Naive thymus-derived CD8-positive, alpha-beta T cell (primary cell): ENCODE data around the gene TNKS2. TPM values are rescaled to one million over a fixed set of nuclear protein-coding genes. Genes with fewer than 3 reads are reported as not detected.
A peak's percentile ranks its signal among the peaks of the same experiment; 100 is the strongest.
"Not testable (repeated sequence)": the region's sequence is repeated elsewhere in the genome, so short reads cannot be mapped to it uniquely, and the experiment has no call there.

Source experiments
- ATAC-seq, 2 donors: fragments of 150-1000 bp; cut with Tn5 transposase in 1 of 2; sonication (Bioruptor Pico), chemical (Tn5 transposase) in 1 of 2; 1 replicate in 1 of 2; 2 replicates in 1 of 2; pipeline ENCODE4 v1.10.0; 2021; ENCODE audit warnings: mild to moderate bottlenecking in 2 of 2, moderate library complexity in 2 of 2
- POLR2A ChIA-PET: fragments of 350-600 bp; sonication (Branson Sonifier 250); formaldehyde crosslinking; loops from one replicate; lab custom pipeline; 2021; ENCODE audit warnings: antibody characterized with exemption; lab: Charles Lee
- DNase-seq, 10 donors: peaks; one replicate each; pipeline versions ENCODE4 v3.0.0 to v3.0.0-alpha.2; 2020 to 2022
- H3K27ac Mint-ChIP-seq, 10 donors: one replicate each; pipeline ENCODE4 v1.8.0; 2020 to 2022; ENCODE audit warnings: mild to moderate bottlenecking in 10 of 10, mixed read lengths in 10 of 10, moderate library complexity in 4 of 10, inconsistent platforms in 1 of 10
- H3K27me3 Mint-ChIP-seq, 5 donors: one replicate each; pipeline ENCODE4 v1.8.0; 2021 to 2022; ENCODE audit warnings: mixed read lengths in 5 of 5
- H3K36me3 Mint-ChIP-seq, 3 donors: one replicate each; pipeline ENCODE4 v1.8.0; 2020 to 2022; ENCODE audit warnings: mixed read lengths in 3 of 3, mild to moderate bottlenecking in 2 of 3, inconsistent platforms in 1 of 3
- H3K4me1 Mint-ChIP-seq, 4 donors: one replicate each; pipeline ENCODE4 v1.8.0; 2021 to 2022; ENCODE audit warnings: mixed read lengths in 4 of 4
- H3K4me3 Mint-ChIP-seq, 10 donors: one replicate each; pipeline ENCODE4 v1.8.0; 2020 to 2022; ENCODE audit warnings: mild to moderate bottlenecking in 10 of 10, mixed read lengths in 10 of 10, moderate library complexity in 6 of 10, inconsistent platforms in 1 of 10
- H3K9me3 Mint-ChIP-seq, 9 donors: one replicate each; pipeline ENCODE4 v1.8.0; 2020 to 2022; ENCODE audit warnings: mixed read lengths in 9 of 9, mild to moderate bottlenecking in 3 of 9, inconsistent platforms in 1 of 9, moderate library complexity in 1 of 9
- polyA plus RNA-seq, 3 donors: library from polyadenylated mRNA; unstranded; fragments of 300-500 nt; fragmentation: Illumina TruSeq; gene quantifications; one replicate each; pipeline ENCODE4 v1.2.3, GENCODE V29; 2021
- total RNA-seq, 8 experiments: library from RNA in 2 of 8; stranded (reverse) in 2 of 8; gene quantifications; one replicate each; pipeline ENCODE4 v1.2.3 and lab custom pipeline; 2021 to 2026

Gene TNKS2
- total and polyA plus RNA-seq, 5 experiments from 2014 or later = 15.2 to 57.7 (median 25.4) TPM

- Mint-ChIP-seq H3K27ac (peak overlapping the region; percentile 92 to 99 (median 98)), H3K4me3 (peak overlapping the region; percentile 93 to 100 (median 98)), H3K9me3 (no peaks in the 10 kb centered on the region), H3K4me1 (peaks cover 35 to 77% (median 70%) of the 10 kb centered on the region in 4 donors), H3K27me3 (no peaks in the 10 kb centered on the region), H3K36me3 (peaks cover 0 to 36% (median 8%) of the 10 kb centered on the region in 3 donors)
- POLR2A ChIA-PET = interaction anchor here (0.7 to 4.2 kb wide), 10 partner anchors 11 to 793 kb away, joined by 3 to 38 read pairs (median 6); partner anchors contain the start of genes BTAF1 and FGFBP3
- DNase-seq (peak in 8 of 10 donors; percentile 46 to 83 (median 61)), ATAC-seq (peak; percentile 65 to 68)
Observed at GRCh38 chr10:91798649-91799611, 704 bp downstream of the TNKS2 start.

GRCh38 chr10:91799612-91799975 is 1.4 kb downstream of the TNKS2 start:
- DNase-seq (no peak), ATAC-seq (no peak)
- Mint-ChIP-seq H3K27ac (peak overlapping the region in 9 of 10 donors; percentile 41 to 99 (median 98)), H3K9me3 (no peaks in the 10 kb centered on the region), H3K4me3 (peak overlapping the region; percentile 93 to 100 (median 98)), H3K27me3 (no peaks in the 10 kb centered on the region), H3K4me1 (peaks cover 38 to 84% (median 77%) of the 10 kb centered on the region in 4 donors), H3K36me3 (peaks cover 0 to 40% (median 9%) of the 10 kb centered on the region in 3 donors)
- POLR2A ChIA-PET = interaction anchor here (0.7 to 4.2 kb wide), 4 partner anchors 41 to 549 kb away, joined by 3 to 38 read pairs (median 12); partner anchors contain the start of genes BTAF1 and FGFBP3

GRCh38 chr10:91800182-91800581 is 2.0 kb downstream of the TNKS2 start:
- peak overlapping the region in 8 of 10 donors; percentile 50 to 99 (median 75) for H3K27ac Mint-ChIP-seq
- POLR2A ChIA-PET = interaction anchor here (2.6 kb wide), 1 partner anchor 124 kb away, joined by 18 read pairs; the partner anchor contains the start of gene BTAF1
- no peak for ATAC-seq
- H3K27me3 Mint-ChIP-seq = no peaks in the 10 kb centered on the region
- H3K4me1 Mint-ChIP-seq = peaks cover 38 to 89% (median 81%) of the 10 kb centered on the region in 4 donors
- no peaks in the 10 kb centered on the region for H3K9me3 Mint-ChIP-seq
- peak overlapping the region; percentile 93 to 100 (median 98) for H3K4me3 Mint-ChIP-seq
- H3K36me3 Mint-ChIP-seq = peaks cover 2 to 45% (median 12%) of the 10 kb centered on the region in 3 donors
- DNase-seq = no peak

GRCh38 chr10:91800756-91801155 is 2.5 kb downstream of the TNKS2 start:
- peak overlapping the region; percentile 93 to 100 (median 98) for H3K4me3 Mint-ChIP-seq
- H3K36me3 Mint-ChIP-seq = peaks cover 5 to 51% (median 12%) of the 10 kb centered on the region in 3 donors
- POLR2A ChIA-PET = no interaction called here
- peak overlapping the region in 8 of 10 donors; percentile 1 to 99 (median 52) for H3K27ac Mint-ChIP-seq
- H3K9me3 Mint-ChIP-seq = no peaks in the 10 kb centered on the region
- H3K27me3 Mint-ChIP-seq = no peaks in the 10 kb centered on the region
- ATAC-seq (no peak), DNase-seq (no peak)
- peaks cover 44 to 94% (median 86%) of the 10 kb centered on the region in 4 donors for H3K4me1 Mint-ChIP-seq

- Mint-ChIP-seq H3K9me3 (no peaks in the 10 kb centered on the region), H3K4me3 (peak overlapping the region in 2 of 10 donors; percentile 5 to 41), H3K36me3 (peaks cover 5 to 67% (median 15%) of the 10 kb centered on the region in 3 donors), H3K27ac (peak overlapping the region in 5 of 10 donors; percentile 10 to 67 (median 36)), H3K27me3 (no peaks in the 10 kb centered on the region), H3K4me1 (peaks cover 40 to 89% (median 83%) of the 10 kb centered on the region in 4 donors)
- DNase-seq = no peak
- ATAC-seq = no peak
- POLR2A ChIA-PET = no interaction called here
Observed at GRCh38 chr10:91803386-91804125, 5.3 kb downstream of the TNKS2 start.

GRCh38 chr10:91804126-91804510 is 5.9 kb downstream of the TNKS2 start:
- Mint-ChIP-seq H3K27ac (peak overlapping the region in 4 of 10 donors; percentile 3 to 36 (median 22)), H3K27me3 (no peaks in the 10 kb centered on the region), H3K4me3 (peak overlapping the region in 1 of 10 donors; percentile 5), H3K36me3 (peaks cover 5 to 71% (median 15%) of the 10 kb centered on the region in 3 donors), H3K4me1 (peaks cover 39 to 90% (median 85%) of the 10 kb centered on the region in 4 donors), H3K9me3 (no peaks in the 10 kb centered on the region)
- ATAC-seq (no peak), DNase-seq (no peak)
- POLR2A ChIA-PET = no interaction called here

- Mint-ChIP-seq H3K4me1 (peaks cover 35 to 86% (median 79%) of the 10 kb centered on the region in 4 donors), H3K4me3 (peak overlapping the region in 5 of 10 donors; percentile 1 to 33 (median 11)), H3K36me3 (peaks cover 5 to 70% (median 15%) of the 10 kb centered on the region in 3 donors), H3K27me3 (no peaks in the 10 kb centered on the region), H3K27ac (peak overlapping the region in 4 of 10 donors; percentile 6 to 33 (median 18)), H3K9me3 (no peaks in the 10 kb centered on the region)
- POLR2A ChIA-PET = interaction anchor here (0.7 kb wide), 1 partner anchor 10 kb away, joined by 4 read pairs; no protein-coding TSS in a partner anchor
- no peak for ATAC-seq
- no peak for DNase-seq
Observed at GRCh38 chr10:91805110-91805838, 7.0 kb downstream of the TNKS2 start.

GRCh38 chr10:91807264-91807663 is 9.0 kb downstream of the TNKS2 start:
- H3K27me3 Mint-ChIP-seq, DNase-seq, H3K9me3 Mint-ChIP-seq, POLR2A ChIA-PET, H3K4me3 Mint-ChIP-seq: not testable (repeated sequence)
- peak; percentile 47 to 79 for ATAC-seq
- peaks cover 5 to 60% (median 14%) of the 10 kb centered on the region in 3 donors for H3K36me3 Mint-ChIP-seq
- peak overlapping the region in 3 of 10 donors; percentile 20 to 46 (median 28) for H3K27ac Mint-ChIP-seq
- peaks cover 39 to 78% (median 74%) of the 10 kb centered on the region in 4 donors for H3K4me1 Mint-ChIP-seq

GRCh38 chr10:91813251-91813650 is 15.0 kb downstream of the TNKS2 start:
- peaks cover 7 to 75% (median 8%) of the 10 kb centered on the region in 3 donors for H3K36me3 Mint-ChIP-seq
- H3K27ac Mint-ChIP-seq = peak overlapping the region in 1 of 10 donors; percentile 65
- no peaks in the 10 kb centered on the region for H3K27me3 Mint-ChIP-seq

GRCh38 chr10:91816981-91817380 is 18.8 kb downstream of the TNKS2 start:
- Mint-ChIP-seq H3K9me3 (no peaks in the 10 kb centered on the region), H3K27ac (peak overlapping the region in 1 of 10 donors; percentile 47), H3K36me3 (peaks cover 13 to 86% (median 16%) of the 10 kb centered on the region in 3 donors), H3K27me3 (no peaks in the 10 kb centered on the region), H3K4me3 (no peak overlapping the region), H3K4me1 (peaks cover 15 to 26% (median 20%) of the 10 kb centered on the region in 4 donors)
- DNase-seq = no peak
- ATAC-seq = no peak
- POLR2A ChIA-PET = interaction anchor here (1.3 kb wide), 1 partner anchor 19 kb away, joined by 7 read pairs; the partner anchor contains the start of gene TNKS2

More at GRCh38 chr10:91813251-91813650, 15.0 kb downstream of the TNKS2 start:
- Mint-ChIP-seq H3K4me1 (peaks cover 30 to 49% (median 44%) of the 10 kb centered on the region in 4 donors), H3K9me3 (no peaks in the 10 kb centered on the region), H3K4me3 (peak overlapping the region in 1 of 10 donors; percentile 10)
- DNase-seq (no peak), ATAC-seq (no peak)
- POLR2A ChIA-PET = interaction anchor here (0.7 kb wide), 1 partner anchor 56 kb away, joined by 3 read pairs; no protein-coding TSS in a partner anchor

- H3K27me3 Mint-ChIP-seq = no peaks in the 10 kb centered on the region
- POLR2A ChIA-PET = no interaction called here
- DNase-seq = no peak
- H3K4me1 Mint-ChIP-seq = peaks cover 0 to 4% (median 2%) of the 10 kb centered on the region in 4 donors
- H3K36me3 Mint-ChIP-seq = peaks cover 8 to 88% (median 22%) of the 10 kb centered on the region in 3 donors
- ATAC-seq = no peak
- H3K27ac Mint-ChIP-seq = peak overlapping the region in 4 of 10 donors; percentile 16 to 43 (median 23)
- no peaks in the 10 kb centered on the region for H3K9me3 Mint-ChIP-seq
- H3K4me3 Mint-ChIP-seq = no peak overlapping the region
Observed at GRCh38 chr10:91820144-91820543, 21.9 kb downstream of the TNKS2 start.
